SKM-1 (cell line): Measurements from ENCODE around the gene SPACDR.
A peak's percentile ranks its signal among the peaks of the same experiment; 100 is the strongest.

Experiments used
- DNase-seq: peaks from one replicate; lab custom pipeline; 2025; ENCODE audit not compliant: unreplicated experiment; lab: John Stamatoyannopoulos, UW

SPACDR gene

GRCh38 chr7:100485471-100485876 is 21.4 kb upstream of the SPACDR start:
- no peak for DNase-seq

GRCh38 chr7:100484673-100485045 is 20.6 kb upstream of the SPACDR start:
- DNase-seq: no peak

GRCh38 chr7:100483722-100484672 is 19.9 kb upstream of the SPACDR start, which contains the start of gene NYAP1:
Gene NYAP1, plus strand, starts transcription at chr7:100483927. Its CDS starts 1,385 bp downstream, at chr7:100485312.
- no peak for DNase-seq

GRCh38 chr7:100483090-100483721 is 19.1 kb upstream of the SPACDR start:
- DNase-seq: peak; percentile 37

GRCh38 chr7:100482728-100483089 is 18.6 kb upstream of the SPACDR start:
- DNase-seq: no peak

- DNase-seq: no peak
These were observed 17.4 kb upstream of the SPACDR start for GRCh38 chr7:100481466-100481865.

GRCh38 chr7:100478958-100479660 is 15.0 kb upstream of the SPACDR start, which contains the start of gene TSC22D4:
Gene TSC22D4, minus strand, starts transcription at chr7:100479214. Its CDS starts 1,176 bp downstream, at chr7:100478038.
- DNase-seq: peak; percentile 94

- DNase-seq: no peak
These were observed 13.8 kb upstream of the SPACDR start for GRCh38 chr7:100477871-100478267.

GRCh38 chr7:100476903-100477870 is 13.1 kb upstream of the SPACDR start:
- DNase-seq: no peak

- no peak for DNase-seq
These were observed 12.2 kb upstream of the SPACDR start for GRCh38 chr7:100476101-100476780.

GRCh38 chr7:100475549-100475948 is 11.5 kb upstream of the SPACDR start:
- DNase-seq: no peak

- DNase-seq: no peak
These were observed 8.9 kb upstream of the SPACDR start for GRCh38 chr7:100472854-100473499.

GRCh38 chr7:100472121-100472851 is 8.2 kb upstream of the SPACDR start:
- DNase-seq: no peak

- DNase-seq: no peak
These were observed 7.0 kb upstream of the SPACDR start for GRCh38 chr7:100471021-100471420.

GRCh38 chr7:100469227-100470044 is 5.4 kb upstream of the SPACDR start:
- no peak for DNase-seq

- DNase-seq: no peak
These were observed 3.7 kb upstream of the SPACDR start for GRCh38 chr7:100467638-100468373.
